ENCODE measurements around the gene UGP2. TPM values are rescaled to one million over a fixed set of nuclear protein-coding genes. Genes with fewer than 3 reads are reported as not detected.

UGP2 gene
- total and polyA plus RNA-seq, 4 experiments from 2014 or later: 77.6 to 224 (median 115) TPM

DNA sequence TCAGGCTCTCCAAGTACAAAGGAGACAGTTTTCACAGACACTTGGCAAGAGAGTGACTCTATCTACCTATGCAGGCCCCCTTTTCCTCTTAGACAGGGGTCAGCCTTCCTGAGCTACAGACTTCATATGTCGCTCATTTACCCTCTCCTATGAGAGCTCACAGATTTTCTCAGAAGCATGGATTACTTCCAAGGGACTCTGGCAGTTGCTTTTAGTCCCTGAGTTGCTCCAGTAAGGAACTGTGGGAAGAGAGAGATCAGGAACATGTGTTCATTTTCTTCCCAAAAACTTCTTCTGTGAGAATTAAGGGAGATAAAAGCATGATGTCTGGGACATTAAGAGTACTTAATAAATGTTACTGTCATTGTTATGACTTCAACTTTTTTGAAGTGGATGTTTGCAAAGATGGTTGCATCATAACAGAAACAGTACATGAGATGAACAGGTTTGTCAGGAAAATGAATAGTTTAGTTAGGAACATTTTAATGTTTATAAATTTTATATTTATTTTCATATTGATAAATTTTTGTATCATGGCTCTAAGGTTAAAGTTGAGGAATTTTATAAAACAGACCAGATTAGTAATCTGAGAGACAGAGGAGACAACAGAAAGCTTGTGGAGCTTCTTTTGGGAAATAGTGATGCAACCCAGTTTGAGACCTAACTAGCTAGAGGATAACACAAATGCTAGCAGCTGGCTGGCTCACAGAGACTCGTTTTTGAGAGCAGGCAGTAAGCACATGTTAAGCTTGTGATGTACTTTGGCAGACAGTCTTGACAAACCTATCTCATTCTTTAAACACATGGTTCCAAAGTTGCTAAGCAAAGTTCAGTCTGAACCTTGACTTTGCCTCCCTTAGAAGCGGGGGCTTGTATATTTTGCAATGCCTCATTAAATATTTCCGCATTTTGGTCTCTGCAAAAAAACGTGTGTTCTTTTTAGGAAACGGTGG is 21.7 kb upstream of the UGP2 start:
- no peak for DNase-seq
- no peak overlapping the region for H3K4me3 Mint-ChIP-seq
- H3K27ac ChIP-seq (ENCODE audit: low read depth, low read length): no peak overlapping the region
- no peaks in the 10 kb centered on the region for H3K4me1 ChIP-seq (ENCODE audit: insufficient read depth, low read length)
- H3K9me3 ChIP-seq (ENCODE audit: control insufficient read depth in 1 of 2, low read length in 2 of 2): no peaks in the 10 kb centered on the region
- no peaks in the 10 kb centered on the region for H3K36me3 Mint-ChIP-seq
- H3K36me3 ChIP-seq (ENCODE audit: insufficient read depth, low read length): no peaks in the 10 kb centered on the region
- ChIA-PET CTCF (ENCODE audit: partially characterized antibody) (no interaction called here), POLR2A (ENCODE audit: partially characterized antibody) (interaction anchor here (1.8 kb wide), 1 partner anchor 21 kb away, joined by 6 read pairs; the partner anchor contains the start of gene UGP2)
- H3K4me1 Mint-ChIP-seq: no peaks in the 10 kb centered on the region
- H3K27me3 Mint-ChIP-seq: peaks cover 0 to 7% of the 10 kb centered on the region in 2 donors
- no peaks in the 10 kb centered on the region for H3K9me3 Mint-ChIP-seq
- no peak overlapping the region for H3K4me3 ChIP-seq (ENCODE audit: low read length in 2 of 2)
- intact Hi-C loops (cut with micrococcal nuclease): no loop called here
- no peak overlapping the region for H3K27ac Mint-ChIP-seq
- H3K27me3 ChIP-seq (ENCODE audit: insufficient read depth, low read length): no peaks in the 10 kb centered on the region

DNA sequence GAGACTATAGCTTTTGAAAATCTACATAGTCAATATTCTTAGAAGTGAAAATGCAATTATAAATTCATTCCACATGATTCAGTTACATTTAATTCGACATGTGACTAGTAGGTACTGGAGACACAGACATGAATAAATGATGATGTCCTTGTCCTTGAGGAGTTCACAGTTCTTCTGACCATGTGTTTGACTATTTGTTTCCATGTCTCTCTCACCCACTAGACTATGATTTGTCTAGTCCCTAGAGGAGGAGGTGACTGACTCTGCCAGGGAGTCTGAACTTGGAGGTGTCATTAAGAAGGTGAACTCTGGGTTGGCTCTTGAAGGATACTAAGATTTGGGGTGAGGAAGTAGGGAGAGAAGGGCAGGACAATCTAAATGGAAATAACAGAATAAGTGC is 20.7 kb upstream of the UGP2 start:
- POLR2A ChIA-PET (ENCODE audit: partially characterized antibody): no interaction called here
- Mint-ChIP-seq H3K27ac (no peak overlapping the region), H3K4me1 (no peaks in the 10 kb centered on the region)

DNA sequence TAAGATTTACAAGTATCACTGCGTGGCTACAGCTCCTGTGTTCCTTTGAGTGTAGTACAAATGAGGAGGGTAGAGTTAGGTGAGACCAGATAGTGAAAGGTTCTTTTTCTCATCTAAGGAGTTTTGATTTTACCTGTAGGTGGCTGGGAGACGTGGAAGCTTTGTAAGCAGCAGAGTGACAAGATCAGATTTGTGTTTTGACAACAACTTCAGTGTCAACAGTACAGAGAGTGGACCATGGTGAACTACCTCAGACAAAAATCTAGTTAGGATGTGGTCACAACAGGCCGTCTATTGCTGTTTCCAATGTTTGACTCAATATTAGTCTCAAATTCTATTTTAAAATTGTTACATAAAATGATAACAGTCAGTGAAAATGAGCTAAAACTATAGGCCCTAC is 20.3 kb upstream of the UGP2 start:
- no peak for DNase-seq
- H3K4me3 ChIP-seq (ENCODE audit: low read length in 2 of 2): no peak overlapping the region
- ChIA-PET POLR2A (ENCODE audit: partially characterized antibody) (no interaction called here), CTCF (ENCODE audit: partially characterized antibody) (no interaction called here)
- no peaks in the 10 kb centered on the region for H3K36me3 ChIP-seq (ENCODE audit: insufficient read depth, low read length)
- peaks cover 0 to 7% of the 10 kb centered on the region in 2 donors for H3K27me3 Mint-ChIP-seq
- intact Hi-C loops (cut with micrococcal nuclease): no loop called here
- H3K27ac Mint-ChIP-seq: no peak overlapping the region
- H3K27ac ChIP-seq (ENCODE audit: low read depth, low read length): no peak overlapping the region
- H3K4me1 ChIP-seq (ENCODE audit: insufficient read depth, low read length): no peaks in the 10 kb centered on the region
- H3K27me3 ChIP-seq (ENCODE audit: insufficient read depth, low read length): no peaks in the 10 kb centered on the region
- no peaks in the 10 kb centered on the region for H3K9me3 ChIP-seq (ENCODE audit: control insufficient read depth in 1 of 2, low read length in 2 of 2)
- no peak overlapping the region for H3K4me3 Mint-ChIP-seq
- no peaks in the 10 kb centered on the region for H3K36me3 Mint-ChIP-seq
- no peaks in the 10 kb centered on the region for H3K4me1 Mint-ChIP-seq
- H3K9me3 Mint-ChIP-seq: no peaks in the 10 kb centered on the region

More for the DNA sequence above, 20.7 kb upstream of the UGP2 start:
- Histone ChIP-seq H3K4me1 (ENCODE audit: insufficient read depth, low read length) (no peaks in the 10 kb centered on the region), H3K4me3 (ENCODE audit: low read length in 2 of 2) (no peak overlapping the region), H3K27me3 (ENCODE audit: insufficient read depth, low read length) (no peaks in the 10 kb centered on the region), H3K9me3 (ENCODE audit: control insufficient read depth in 1 of 2, low read length in 2 of 2) (no peaks in the 10 kb centered on the region), H3K36me3 (ENCODE audit: insufficient read depth, low read length) (no peaks in the 10 kb centered on the region), H3K27ac (ENCODE audit: low read depth, low read length) (no peak overlapping the region)
- CTCF ChIA-PET (ENCODE audit: partially characterized antibody): no interaction called here
- Mint-ChIP-seq H3K36me3 (no peaks in the 10 kb centered on the region), H3K27me3 (peaks cover 0 to 7% of the 10 kb centered on the region in 2 donors), H3K4me3 (no peak overlapping the region), H3K9me3 (no peaks in the 10 kb centered on the region)
- no peak for DNase-seq
- intact Hi-C loops (cut with micrococcal nuclease): no loop called here

DNA sequence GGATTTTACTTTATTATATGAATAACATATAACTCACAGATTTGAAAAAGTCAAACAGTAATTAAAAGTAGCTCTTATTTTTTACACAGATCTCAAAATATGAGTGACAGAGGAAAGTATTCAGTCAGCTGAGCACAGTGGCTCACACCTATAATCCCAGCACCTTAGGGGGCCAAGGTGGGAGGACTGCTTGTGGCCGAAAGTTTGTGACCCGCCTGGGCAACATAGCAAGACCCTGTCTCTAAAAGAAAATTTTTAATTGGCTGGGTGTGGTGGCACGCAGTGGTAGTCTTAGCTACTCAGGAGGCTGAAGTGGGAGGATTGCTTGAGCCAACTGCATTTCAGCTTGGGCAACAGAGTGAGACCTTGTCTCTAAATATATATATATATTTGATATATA is 19.2 kb upstream of the UGP2 start:
- Mint-ChIP-seq H3K4me3 (no peak overlapping the region), H3K9me3 (no peaks in the 10 kb centered on the region), H3K36me3 (no peaks in the 10 kb centered on the region), H3K27ac (no peak overlapping the region), H3K27me3 (peaks cover 0 to 7% of the 10 kb centered on the region in 2 donors), H3K4me1 (no peaks in the 10 kb centered on the region)
- Histone ChIP-seq H3K27me3 (ENCODE audit: insufficient read depth, low read length) (no peaks in the 10 kb centered on the region), H3K27ac (ENCODE audit: low read depth, low read length) (no peak overlapping the region), H3K4me3 (ENCODE audit: low read length in 2 of 2) (no peak overlapping the region), H3K36me3 (ENCODE audit: insufficient read depth, low read length) (no peaks in the 10 kb centered on the region), H3K9me3 (ENCODE audit: control insufficient read depth in 1 of 2, low read length in 2 of 2) (no peaks in the 10 kb centered on the region), H3K4me1 (ENCODE audit: insufficient read depth, low read length) (no peaks in the 10 kb centered on the region)
- ChIA-PET POLR2A (ENCODE audit: partially characterized antibody) (no interaction called here), CTCF (ENCODE audit: partially characterized antibody) (no interaction called here)
- DNase-seq: no peak
- intact Hi-C loops (cut with micrococcal nuclease): no loop called here

DNA sequence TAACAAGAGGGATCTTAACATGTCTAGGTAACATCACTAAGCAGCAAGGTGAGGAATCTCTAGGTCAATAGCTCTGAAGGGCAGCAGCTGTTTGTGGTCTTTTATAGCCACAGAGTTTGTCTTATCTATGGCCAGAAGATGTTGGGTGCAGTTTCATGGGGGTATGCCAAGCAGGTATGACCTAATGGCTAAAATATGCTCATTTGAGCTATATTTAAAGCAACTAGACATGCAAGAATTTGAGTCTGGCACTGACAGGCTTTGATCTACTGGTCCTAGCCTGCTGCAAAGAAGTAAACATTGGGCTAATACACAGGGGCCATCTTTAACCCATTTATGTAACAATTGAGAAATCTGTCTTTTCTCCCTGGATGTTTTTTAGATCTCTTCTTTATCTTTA is 13.9 kb upstream of the UGP2 start:
- Histone ChIP-seq H3K9me3 (ENCODE audit: control insufficient read depth in 1 of 2, low read length in 2 of 2) (no peaks in the 10 kb centered on the region), H3K4me1 (ENCODE audit: insufficient read depth, low read length) (no peaks in the 10 kb centered on the region), H3K27me3 (ENCODE audit: insufficient read depth, low read length) (no peaks in the 10 kb centered on the region), H3K4me3 (ENCODE audit: low read length in 2 of 2) (no peak overlapping the region), H3K36me3 (ENCODE audit: insufficient read depth, low read length) (no peaks in the 10 kb centered on the region), H3K27ac (ENCODE audit: low read depth, low read length) (no peak overlapping the region)
- no peak for DNase-seq
- POLR2A ChIA-PET (ENCODE audit: partially characterized antibody): no interaction called here
- H3K4me3 Mint-ChIP-seq: no peak overlapping the region
- intact Hi-C loops (cut with micrococcal nuclease): no loop called here
- H3K4me1 Mint-ChIP-seq: no peaks in the 10 kb centered on the region
- CTCF ChIA-PET (ENCODE audit: partially characterized antibody): no interaction called here
- H3K36me3 Mint-ChIP-seq: no peaks in the 10 kb centered on the region
- no peaks in the 10 kb centered on the region for H3K9me3 Mint-ChIP-seq
- no peak overlapping the region for H3K27ac Mint-ChIP-seq
- peaks cover 4 to 16% of the 10 kb centered on the region in 2 donors for H3K27me3 Mint-ChIP-seq

DNA sequence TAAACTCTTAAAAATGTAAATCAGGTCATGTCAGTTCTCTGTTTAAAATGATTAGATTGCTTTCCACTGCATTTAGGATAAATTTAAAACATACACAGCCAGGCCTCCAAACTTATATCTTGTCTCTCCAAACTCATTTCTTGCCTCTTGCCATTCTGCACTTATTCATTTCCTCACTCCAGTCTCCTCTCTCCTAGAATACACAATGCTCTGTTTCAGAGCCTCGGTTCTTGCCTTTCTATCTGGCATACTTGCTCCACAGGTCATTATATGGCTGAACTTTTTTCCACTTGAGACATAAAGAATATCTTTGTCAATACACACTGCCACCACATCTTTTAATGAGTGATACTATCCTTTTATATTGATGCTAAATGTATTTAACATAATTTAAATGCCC is 10.5 kb upstream of the UGP2 start:
- intact Hi-C loops (cut with micrococcal nuclease): no loop called here
- Mint-ChIP-seq H3K4me3 (no peak overlapping the region), H3K27me3 (peaks cover 4 to 9% of the 10 kb centered on the region in 2 donors), H3K9me3 (no peaks in the 10 kb centered on the region), H3K27ac (no peak overlapping the region), H3K36me3 (no peaks in the 10 kb centered on the region), H3K4me1 (no peaks in the 10 kb centered on the region)
- Histone ChIP-seq H3K27me3 (ENCODE audit: insufficient read depth, low read length) (no peaks in the 10 kb centered on the region), H3K4me3 (ENCODE audit: low read length in 2 of 2) (no peak overlapping the region), H3K36me3 (ENCODE audit: insufficient read depth, low read length) (no peaks in the 10 kb centered on the region), H3K4me1 (ENCODE audit: insufficient read depth, low read length) (no peaks in the 10 kb centered on the region), H3K27ac (ENCODE audit: low read depth, low read length) (no peak overlapping the region), H3K9me3 (ENCODE audit: control insufficient read depth in 1 of 2, low read length in 2 of 2) (no peaks in the 10 kb centered on the region)
- no peak for DNase-seq
- POLR2A ChIA-PET (ENCODE audit: partially characterized antibody): no interaction called here
- CTCF ChIA-PET (ENCODE audit: partially characterized antibody): no interaction called here

DNA sequence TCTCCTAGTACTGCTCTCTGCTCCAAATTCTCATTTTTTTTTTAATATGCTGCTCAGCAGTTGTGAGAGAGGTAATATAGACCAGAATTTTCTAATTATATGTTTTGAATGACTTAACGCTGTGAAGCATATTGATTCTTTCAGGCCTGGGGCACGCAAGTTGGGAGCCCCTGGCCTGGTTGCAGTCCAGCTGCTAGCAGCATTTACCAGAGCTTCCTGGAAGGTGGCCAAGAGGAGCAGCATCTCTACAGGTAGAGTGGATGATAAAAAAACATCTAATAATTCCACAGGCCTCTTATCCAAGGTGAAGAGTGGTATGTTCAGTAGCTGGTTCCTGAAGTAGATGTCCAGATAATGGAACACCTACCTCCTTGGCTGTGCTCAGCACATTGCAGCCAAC is 7.3 kb upstream of the UGP2 start:
- no peak for DNase-seq
- no peaks in the 10 kb centered on the region for H3K9me3 ChIP-seq (ENCODE audit: control insufficient read depth in 1 of 2, low read length in 2 of 2)
- Mint-ChIP-seq H3K27me3 (peaks cover 2 to 9% of the 10 kb centered on the region in 2 donors), H3K4me1 (peaks cover 0 to under 1% (median 0%) of the 10 kb centered on the region in 4 donors), H3K36me3 (no peaks in the 10 kb centered on the region), H3K4me3 (no peak overlapping the region), H3K27ac (no peak overlapping the region), H3K9me3 (no peaks in the 10 kb centered on the region)
- H3K36me3 ChIP-seq (ENCODE audit: insufficient read depth, low read length): no peaks in the 10 kb centered on the region
- intact Hi-C loops (cut with micrococcal nuclease): no loop called here
- H3K4me1 ChIP-seq (ENCODE audit: insufficient read depth, low read length): no peaks in the 10 kb centered on the region
- ChIA-PET CTCF (ENCODE audit: partially characterized antibody) (interaction anchor here (1.2 to 2.4 kb wide), 5 partner anchors 23 to 142 kb away, joined by 3 to 8 read pairs (median 4); no protein-coding TSS in a partner anchor), POLR2A (ENCODE audit: partially characterized antibody) (interaction anchor here (0.8 kb wide), 1 partner anchor 246 kb away, joined by 3 read pairs; the partner anchor contains the start of gene WDPCP)
- no peak overlapping the region for H3K4me3 ChIP-seq (ENCODE audit: low read length in 2 of 2)
- H3K27me3 ChIP-seq (ENCODE audit: insufficient read depth, low read length): no peaks in the 10 kb centered on the region
- H3K27ac ChIP-seq (ENCODE audit: low read depth, low read length): no peak overlapping the region
